Suprapubic skin (tissue), 4 donors: Measurements from ENCODE around the gene CLSTN2. TPM values are rescaled to one million over a fixed set of nuclear protein-coding genes. Genes with fewer than 3 reads are reported as not detected.

Source experiments
- DNase-seq, 2 donors: peaks; one replicate each; pipeline ENCODE4 v3.0.0-alpha.2; 2019; ENCODE audit warnings: low spot score in 2 of 2
- H3K27ac ChIP-seq: fragments of 200-600 bp; sonication (generic); one replicate; pipeline ENCODE4 v1.5.1; 2019
- H3K27me3 ChIP-seq: fragments of 200-600 bp; sonication (generic); one replicate; pipeline ENCODE4 v1.5.1; 2019
- H3K36me3 ChIP-seq: fragments of 200-600 bp; sonication (generic); one replicate; pipeline ENCODE4 v1.5.1; 2019
- H3K4me1 ChIP-seq: fragments of 200-600 bp; sonication (generic); one replicate; pipeline ENCODE4 v1.5.1; 2019
- H3K4me3 ChIP-seq: fragments of 200-600 bp; sonication (generic); one replicate; pipeline ENCODE4 v1.5.1; 2019; ENCODE audit warnings: mild to moderate bottlenecking
- H3K9me3 ChIP-seq: fragments of 200-600 bp; sonication (generic); one replicate; pipeline ENCODE4 v1.5.1; 2019
- EP300 ChIP-seq: sonication (generic); formaldehyde crosslinking; IDR thresholded peaks from one replicate; pipeline ENCODE4 v1.6.1; 2017; ENCODE audit warnings: antibody characterized with exemption
- POLR2A ChIP-seq, 2 donors: fragments of 450-650 bp; IDR thresholded peaks; one replicate each; pipeline ENCODE4 v1.6.1; 2017; ENCODE audit warnings: antibody characterized with exemption in 2 of 2, mild to moderate bottlenecking in 2 of 2, moderate library complexity in 2 of 2
- POLR2AphosphoS5 ChIP-seq, 3 donors: sonication (generic); formaldehyde crosslinking; IDR thresholded peaks; one replicate each; pipeline ENCODE4 v1.6.1; 2017; ENCODE audit warnings: antibody characterized with exemption in 3 of 3
- WGBS: methylation state at CpG from one replicate; pipeline ENCODE4 v1.1.5; 2018; 5-methylcytosine and 5-hydroxymethylcytosine counted together
- total RNA-seq, 4 donors: library from RNA; depleted of rRNA; stranded (reverse); fragments of >200 nt; gene quantifications; one replicate each; pipeline ENCODE4 v1.1.0, GENCODE V29; 2016
- TF ChIP-seq, protein P1 (sequence below), 2 donors: fragments of 200-600 bp in 1 of 2; fragments of 450-650 bp in 1 of 2; sonication (generic) in 1 of 2; IDR thresholded peaks; one replicate each; pipeline ENCODE4 v1.5.1; 2016 to 2019; ENCODE audit warnings: antibody characterized with exemption in 2 of 2, mild to moderate bottlenecking in 1 of 2, moderate library complexity in 1 of 2

The CLSTN2 gene
- total RNA-seq, 4 donors from 2014 or later, result 4.3 to 14.1 (median 7.4) TPM

DNA sequence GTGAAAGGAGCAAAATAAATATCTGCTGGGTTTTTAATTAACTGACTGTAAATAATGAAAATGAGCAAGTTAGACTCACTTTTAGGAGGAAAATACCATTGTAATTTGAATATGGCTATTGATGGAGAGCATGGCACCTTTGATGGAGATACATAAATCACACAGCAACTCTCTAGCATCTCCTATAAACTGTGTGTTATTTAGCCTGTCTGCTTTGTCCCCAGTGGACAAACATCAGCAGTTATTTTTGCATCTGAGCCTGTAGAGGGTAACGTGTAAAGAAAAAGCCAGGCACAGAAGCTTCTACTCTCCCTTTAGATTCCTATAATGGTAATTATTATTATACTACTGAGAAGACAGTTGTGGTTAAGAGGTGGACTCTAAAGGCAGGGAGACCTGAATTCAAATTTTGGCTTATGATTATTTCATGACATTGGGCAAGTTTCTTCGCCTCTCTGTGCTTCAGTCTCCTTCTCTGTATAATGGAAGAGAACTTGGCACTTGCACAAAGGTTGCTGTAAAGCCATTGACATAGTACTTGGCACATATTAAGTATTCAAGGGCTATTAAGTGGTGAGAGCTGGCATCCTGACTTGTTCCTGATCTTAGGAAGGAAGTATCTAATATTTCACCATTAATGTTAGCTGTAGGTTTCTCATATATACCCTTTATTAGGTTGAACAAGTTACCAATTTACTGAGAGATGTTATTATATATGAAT is 453.4 kb downstream of the CLSTN2 start:
- WGBS, result 71% methylated on average over 2 of the region's 2 CpGs
- TF ChIP-seq EP300, result no peak
- no peak for TF ChIP-seq POLR2A (IDR thresholded peaks at IDR 0.05)
- TF ChIP-seq POLR2AphosphoS5 (IDR thresholded peaks at IDR 0.05), result no peak
- TF ChIP-seq, protein P1, sequence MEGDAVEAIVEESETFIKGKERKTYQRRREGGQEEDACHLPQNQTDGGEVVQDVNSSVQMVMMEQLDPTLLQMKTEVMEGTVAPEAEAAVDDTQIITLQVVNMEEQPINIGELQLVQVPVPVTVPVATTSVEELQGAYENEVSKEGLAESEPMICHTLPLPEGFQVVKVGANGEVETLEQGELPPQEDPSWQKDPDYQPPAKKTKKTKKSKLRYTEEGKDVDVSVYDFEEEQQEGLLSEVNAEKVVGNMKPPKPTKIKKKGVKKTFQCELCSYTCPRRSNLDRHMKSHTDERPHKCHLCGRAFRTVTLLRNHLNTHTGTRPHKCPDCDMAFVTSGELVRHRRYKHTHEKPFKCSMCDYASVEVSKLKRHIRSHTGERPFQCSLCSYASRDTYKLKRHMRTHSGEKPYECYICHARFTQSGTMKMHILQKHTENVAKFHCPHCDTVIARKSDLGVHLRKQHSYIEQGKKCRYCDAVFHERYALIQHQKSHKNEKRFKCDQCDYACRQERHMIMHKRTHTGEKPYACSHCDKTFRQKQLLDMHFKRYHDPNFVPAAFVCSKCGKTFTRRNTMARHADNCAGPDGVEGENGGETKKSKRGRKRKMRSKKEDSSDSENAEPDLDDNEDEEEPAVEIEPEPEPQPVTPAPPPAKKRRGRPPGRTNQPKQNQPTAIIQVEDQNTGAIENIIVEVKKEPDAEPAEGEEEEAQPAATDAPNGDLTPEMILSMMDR (IDR thresholded peaks at IDR 0.05), result no peak

DNA sequence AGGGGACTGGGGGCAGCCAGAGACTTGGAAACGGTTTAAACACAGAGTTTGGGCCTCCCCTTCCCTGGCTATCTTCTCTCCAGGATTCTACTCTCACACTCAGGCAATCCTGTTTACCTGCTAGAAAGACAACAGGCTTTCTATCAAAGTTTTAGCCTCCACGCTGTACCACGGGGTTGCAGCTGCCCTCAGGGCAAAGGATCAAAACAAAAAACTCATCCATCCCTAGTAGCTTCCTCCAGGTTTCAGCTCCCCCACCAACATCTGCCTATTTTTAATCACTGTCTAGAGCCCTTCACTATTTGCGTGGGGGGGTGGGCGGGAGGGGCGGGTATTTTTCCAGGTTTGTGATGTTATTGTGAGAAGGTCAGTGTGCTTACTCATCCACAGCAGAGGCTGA is 456.1 kb downstream of the CLSTN2 start:
- DNase-seq, result no peak
- Histone ChIP-seq H3K4me3 (no peak overlapping the region), H3K4me1 (no peaks in the 10 kb centered on the region), H3K27me3 (no peaks in the 10 kb centered on the region), H3K9me3 (no peaks in the 10 kb centered on the region), H3K36me3 (no peaks in the 10 kb centered on the region), H3K27ac (no peak overlapping the region)
- 68% methylated on average over 6 of the region's 6 CpGs for WGBS
- no peak for TF ChIP-seq POLR2A (IDR thresholded peaks at IDR 0.05)
- TF ChIP-seq EP300, result no peak
- TF ChIP-seq POLR2AphosphoS5 (IDR thresholded peaks at IDR 0.05), result no peak
- TF ChIP-seq, protein P1 (IDR thresholded peaks at IDR 0.05), result no peak

More for the DNA sequence above, 453.4 kb downstream of the CLSTN2 start:
- H3K27ac ChIP-seq, result no peak overlapping the region
- H3K4me3 ChIP-seq, result no peak overlapping the region
- no peak for DNase-seq
- no peaks in the 10 kb centered on the region for H3K9me3 ChIP-seq
- no peaks in the 10 kb centered on the region for H3K27me3 ChIP-seq
- H3K4me1 ChIP-seq, result peaks cover 5% of the 10 kb centered on the region
- no peaks in the 10 kb centered on the region for H3K36me3 ChIP-seq

DNA sequence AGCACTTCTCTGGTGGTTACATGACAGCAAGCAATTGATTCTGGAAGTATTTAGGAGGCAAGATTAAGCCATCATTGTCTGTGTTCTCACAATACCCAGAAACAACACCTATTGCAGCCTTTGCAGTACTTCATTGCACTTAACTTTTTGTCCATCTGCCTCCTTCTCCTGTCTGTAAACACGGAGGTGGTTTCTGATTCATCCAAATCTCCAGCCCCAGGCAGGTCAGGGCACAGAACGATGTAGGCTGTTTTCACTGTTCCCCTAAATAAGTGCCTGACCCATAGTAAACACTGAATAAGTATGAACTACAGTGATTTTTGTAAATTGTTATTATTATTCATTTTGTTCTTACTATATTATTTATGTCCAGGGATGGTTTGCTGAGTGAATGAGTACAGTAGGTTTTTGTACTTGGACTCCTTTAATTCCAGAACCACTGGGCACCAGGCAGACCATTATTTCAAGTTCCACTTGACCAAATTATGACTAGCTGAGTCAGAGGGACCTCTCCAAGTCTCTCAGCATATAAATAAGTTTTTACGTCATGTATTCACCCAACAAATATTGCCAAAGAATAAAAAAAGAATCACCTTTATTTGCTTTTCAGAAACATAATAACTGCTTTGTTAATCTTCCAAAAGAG is 459.6 kb downstream of the CLSTN2 start:
- H3K36me3 ChIP-seq, result no peaks in the 10 kb centered on the region
- no peak overlapping the region for H3K4me3 ChIP-seq
- H3K27ac ChIP-seq, result no peak overlapping the region
- TF ChIP-seq EP300 (no peak), POLR2AphosphoS5 (IDR thresholded peaks at IDR 0.05) (no peak), POLR2A (IDR thresholded peaks at IDR 0.05) (no peak)
- TF ChIP-seq, protein P1 (IDR thresholded peaks at IDR 0.05), result no peak
- no peaks in the 10 kb centered on the region for H3K9me3 ChIP-seq
- no peaks in the 10 kb centered on the region for H3K27me3 ChIP-seq
- 71% methylated on average over 3 of the region's 3 CpGs for WGBS
- no peaks in the 10 kb centered on the region for H3K4me1 ChIP-seq
- no peak for DNase-seq

DNA sequence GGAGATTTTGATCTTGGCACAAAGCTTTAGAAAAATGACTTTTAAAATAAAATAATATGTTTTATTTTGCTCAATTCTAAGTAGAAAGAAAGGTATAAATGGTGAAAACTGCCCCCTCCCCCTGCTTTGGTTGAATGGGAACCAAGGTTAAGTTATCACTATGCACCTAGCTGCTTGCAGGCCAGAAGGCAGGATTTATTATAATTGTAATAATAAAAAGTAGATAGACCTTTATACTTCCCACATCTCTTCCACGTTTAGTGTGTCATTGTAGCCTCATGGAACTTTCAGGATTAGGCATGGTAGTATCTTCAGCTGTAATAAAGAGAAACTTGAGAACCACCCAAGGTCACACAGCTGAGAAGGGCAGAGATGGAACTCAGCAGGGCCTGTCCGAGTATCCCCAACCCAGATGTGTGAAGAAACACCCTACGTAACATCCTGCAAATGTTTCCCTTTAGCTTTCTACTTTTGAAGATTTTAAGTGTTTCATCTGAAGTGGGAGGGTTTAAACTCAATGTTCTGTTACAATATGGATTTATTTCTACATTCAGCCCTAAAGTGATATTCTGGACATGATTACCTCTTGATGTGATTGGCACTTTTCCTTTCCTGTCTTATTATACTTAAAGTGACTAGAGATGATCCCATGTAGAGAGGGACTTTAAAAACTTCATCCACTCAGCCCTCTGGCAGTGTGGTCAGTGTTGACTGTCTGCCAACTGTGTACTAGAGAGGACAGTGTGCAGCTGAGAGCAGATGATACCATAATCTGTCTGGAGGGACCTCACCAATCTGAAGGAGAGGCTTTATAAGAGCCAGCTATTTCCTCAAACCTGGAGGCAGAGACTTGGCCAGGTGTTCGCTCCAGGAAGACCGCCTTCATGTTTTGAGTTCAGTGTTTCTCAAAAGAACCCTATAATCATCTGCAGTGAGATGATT is 460.4 kb downstream of the CLSTN2 start:
- Histone ChIP-seq H3K27ac (no peak overlapping the region), H3K36me3 (no peaks in the 10 kb centered on the region), H3K4me3 (no peak overlapping the region), H3K4me1 (no peaks in the 10 kb centered on the region), H3K9me3 (no peaks in the 10 kb centered on the region), H3K27me3 (no peaks in the 10 kb centered on the region)
- TF ChIP-seq POLR2A (IDR thresholded peaks at IDR 0.05), result no peak
- TF ChIP-seq, protein P1 (IDR thresholded peaks at IDR 0.05), result no peak
- TF ChIP-seq EP300, result no peak
- DNase-seq, result no peak
- 81% methylated on average over 5 of the region's 5 CpGs for WGBS

DNA sequence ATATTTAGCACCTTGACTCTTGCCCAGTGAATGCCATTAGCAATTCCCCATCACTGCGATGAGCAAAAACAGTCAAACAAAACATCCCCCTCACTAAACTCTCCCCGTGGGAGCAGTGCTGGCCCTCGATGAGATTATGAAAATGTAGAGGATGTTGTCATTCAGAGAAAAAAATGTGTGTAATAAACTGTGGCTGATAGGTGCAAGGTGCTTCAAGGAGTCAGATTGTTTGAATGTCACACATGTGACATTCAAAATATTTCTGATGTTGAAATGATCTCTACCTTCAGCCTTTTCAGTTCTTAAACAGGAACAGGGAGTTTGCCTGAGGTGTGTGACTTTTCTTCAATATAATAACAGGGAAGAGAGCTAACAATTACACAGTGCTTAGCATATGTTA is 461.1 kb downstream of the CLSTN2 start:
- no peak overlapping the region for H3K27ac ChIP-seq
- no peaks in the 10 kb centered on the region for H3K36me3 ChIP-seq
- no peaks in the 10 kb centered on the region for H3K4me1 ChIP-seq
- WGBS, result 59% methylated on average over 3 of the region's 3 CpGs
- no peak for DNase-seq
- TF ChIP-seq, protein P1 (IDR thresholded peaks at IDR 0.05), result no peak
- TF ChIP-seq POLR2A (IDR thresholded peaks at IDR 0.05), result no peak
- H3K4me3 ChIP-seq, result no peak overlapping the region
- no peaks in the 10 kb centered on the region for H3K27me3 ChIP-seq
- no peaks in the 10 kb centered on the region for H3K9me3 ChIP-seq
